ENCODE measurements around the gene PRKCA. TPM values are rescaled to one million over a fixed set of nuclear protein-coding genes. Genes with fewer than 3 reads are reported as not detected.

Gene PRKCA
- total and polyA plus RNA-seq, 2 of the 13 experiments (the other 11 are each of a cell fraction or from before 2014, with no cell fraction given) = 18.5 to 21.5 TPM

GRCh38 chr17:66508896-66509844 is 206.8 kb downstream of the PRKCA start:
- no peak for FAIRE-seq
- H3K4me2 ChIP-seq (ENCODE audit: low read depth, low read length) = no peak overlapping the region
- intact Hi-C loops (cut with micrococcal nuclease; ENCODE audit: unreplicated experiment) (loop anchor here (5.0 kb wide), 1 partner anchor 38 kb away; no protein-coding TSS in a partner anchor), in situ Hi-C loops (cut with HindIII; ENCODE audit: extremely low pct_ligation_motif_present, low pct_unique_long_range_greater_than_20kb) (no loop called here)
- WGBS (ENCODE audit: low lambda C conversion rate) = 86% methylated on average over 8 of the region's 8 CpGs
- TF ChIP-seq ZFP90 (CRISPR knock-in tag; IDR thresholded peaks at IDR 0.05; ENCODE audit: borderline replicate concordance) (0 out of 2 replicates have a peak, but pooled peaks have one; percentile 35), ZMYM3 (CRISPR knock-in tag; IDR thresholded peaks at IDR 0.05) (no peak), ARNT (IDR thresholded peaks at IDR 0.05) (no peak), ZFP41 (CRISPR knock-in tag; IDR thresholded peaks at IDR 0.05; ENCODE audit: borderline replicate concordance) (no peak), ZNF160 (CRISPR knock-in tag; IDR thresholded peaks at IDR 0.05) (no peak), RNF2 (conservative IDR thresholded peaks at IDR 0.05; ENCODE audit: low read depth) (no peak)
- H2AFZ ChIP-seq (ENCODE audit: low read length) = no peak overlapping the region
- no peak overlapping the region for H3K27ac ChIP-seq (ENCODE audit: extremely low read length, insufficient read depth, low read length)
- no peaks in the 10 kb centered on the region for H3K27me3 ChIP-seq (ENCODE audit: control insufficient read depth in 1 of 2, insufficient read depth in 2 of 2, low read length in 2 of 2)
- H3K4me3 ChIP-seq (replicated peaks in 1 of 3; ENCODE audit: insufficient read depth in 1 of 3, low read depth in 2 of 3, low read length in 3 of 3) = no peak overlapping the region
- POLR2A ChIA-PET = interaction anchor here (1.0 kb wide), 1 partner anchor 21 kb away, joined by 4 read pairs; no protein-coding TSS in a partner anchor
- no peaks in the 10 kb centered on the region for H3K36me3 ChIP-seq (replicated peaks in 1 of 2; ENCODE audit: control insufficient read depth in 1 of 2, insufficient read depth in 2 of 2, low read length in 2 of 2)
- H3K9ac ChIP-seq (ENCODE audit: insufficient read depth, low read depth, low read length) = no peak overlapping the region
- no peak for DNase-seq (ENCODE audit: low spot score)
- H3K4me1 ChIP-seq (ENCODE audit: insufficient read depth, low read length) = peaks cover 34% of the 10 kb centered on the region
- no peaks in the 10 kb centered on the region for H4K20me1 ChIP-seq (ENCODE audit: insufficient read depth, low read length)
- H3K79me2 ChIP-seq (ENCODE audit: insufficient read depth, low read length) = peaks cover 3% of the 10 kb centered on the region
- BruUV-seq (replicated peaks) = no TSS peak
- no peaks in the 10 kb centered on the region for H3K9me3 ChIP-seq (ENCODE audit: low read length)
- CTCF ChIA-PET (ENCODE audit: low intra/inter-chr PET ratio, low total read pairs) = no interaction called here
- ATAC-seq = no peak; the same call in 2 of the 3 replicates

GRCh38 chr17:66509926-66510325 is 207.5 kb downstream of the PRKCA start:
- Histone ChIP-seq H3K9me3 (ENCODE audit: low read length) (no peaks in the 10 kb centered on the region), H3K27ac (ENCODE audit: extremely low read length, insufficient read depth, low read length) (no peak overlapping the region), H3K4me1 (ENCODE audit: insufficient read depth, low read length) (peaks cover 34% of the 10 kb centered on the region), H4K20me1 (ENCODE audit: insufficient read depth, low read length) (no peaks in the 10 kb centered on the region), H3K9ac (ENCODE audit: insufficient read depth, low read depth, low read length) (no peak overlapping the region), H3K4me2 (ENCODE audit: low read depth, low read length) (no peak overlapping the region), H3K27me3 (ENCODE audit: control insufficient read depth in 1 of 2, insufficient read depth in 2 of 2, low read length in 2 of 2) (no peaks in the 10 kb centered on the region), H3K4me3 (replicated peaks in 1 of 3; ENCODE audit: insufficient read depth in 1 of 3, low read depth in 2 of 3, low read length in 3 of 3) (no peak overlapping the region), H2AFZ (ENCODE audit: low read length) (no peak overlapping the region), H3K79me2 (ENCODE audit: insufficient read depth, low read length) (peaks cover 3% of the 10 kb centered on the region), H3K36me3 (replicated peaks in 1 of 2; ENCODE audit: control insufficient read depth in 1 of 2, insufficient read depth in 2 of 2, low read length in 2 of 2) (no peaks in the 10 kb centered on the region; a peak in 1 of 5 replicates)
- intact Hi-C loops (cut with micrococcal nuclease; ENCODE audit: unreplicated experiment) (loop anchor here (5.0 kb wide), 1 partner anchor 37 kb away; no protein-coding TSS in a partner anchor), in situ Hi-C loops (cut with HindIII; ENCODE audit: extremely low pct_ligation_motif_present, low pct_unique_long_range_greater_than_20kb) (no loop called here)
- ATAC-seq (no peak), FAIRE-seq (no peak), DNase-seq (ENCODE audit: low spot score) (no peak)
- POLR2A ChIA-PET = no interaction called here
- BruUV-seq (replicated peaks) = no TSS peak
- 99% methylated on average over 3 of the region's 3 CpGs for WGBS (ENCODE audit: low lambda C conversion rate)
- CTCF ChIA-PET (ENCODE audit: low intra/inter-chr PET ratio, low total read pairs) = no interaction called here
- no peak for TF ChIP-seq PLSCR1 (CRISPR knock-in tag; IDR thresholded peaks at IDR 0.05; ENCODE audit: borderline replicate concordance)
- TF ChIP-seq ZNF547 (CRISPR knock-in tag; IDR thresholded peaks at IDR 0.05) = no peak
- TF ChIP-seq GRHL1 (CRISPR knock-in tag; conservative IDR thresholded peaks at IDR 0.05) = no peak
- no peak for TF ChIP-seq ZNF878 (CRISPR knock-in tag; IDR thresholded peaks at IDR 0.05)
- no peak for TF ChIP-seq RCOR2 (CRISPR knock-in tag; IDR thresholded peaks at IDR 0.05)

Measured in HepG2 (cell line).